Measurements from ENCODE around the gene TMEM255A. TPM values are rescaled to one million over a fixed set of nuclear protein-coding genes. Genes with fewer than 3 reads are reported as not detected.

The TMEM255A gene
- total and polyA plus RNA-seq, 2 of the 13 experiments (the other 11 are each of a cell fraction or from before 2014, with no cell fraction given) = 0.13 to 0.40 TPM

- Histone ChIP-seq H4K20me1 (ENCODE audit: insufficient read depth, low read length) (no peaks in the 10 kb centered on the region), H3K9me3 (ENCODE audit: low read length) (no peaks in the 10 kb centered on the region), H3K4me2 (ENCODE audit: low read depth, low read length) (no peak overlapping the region), H3K27me3 (ENCODE audit: control insufficient read depth in 1 of 2, insufficient read depth in 2 of 2, low read length in 2 of 2) (no peaks in the 10 kb centered on the region), H3K36me3 (replicated peaks in 1 of 2; ENCODE audit: control insufficient read depth in 1 of 2, insufficient read depth in 2 of 2, low read length in 2 of 2) (peaks cover 0 to 16% of the 10 kb centered on the region in 2 experiments; a peak in 1 of 5 replicates), H3K79me2 (ENCODE audit: insufficient read depth, low read length) (peaks cover 23% of the 10 kb centered on the region), H3K4me1 (ENCODE audit: insufficient read depth, low read length) (peaks cover 12% of the 10 kb centered on the region), H3K9ac (ENCODE audit: insufficient read depth, low read depth, low read length) (no peak overlapping the region), H2AFZ (ENCODE audit: low read length) (no peak overlapping the region), H3K4me3 (replicated peaks in 1 of 3; ENCODE audit: insufficient read depth in 1 of 3, low read depth in 2 of 3, low read length in 3 of 3) (no peak overlapping the region), H3K27ac (ENCODE audit: extremely low read length, insufficient read depth, low read length) (no peak overlapping the region)
- ATAC-seq (no peak), FAIRE-seq (no peak), DNase-seq (ENCODE audit: low spot score) (no peak)
- 98% methylated on average over 6 of the region's 6 CpGs for WGBS (ENCODE audit: low lambda C conversion rate)
- BruUV-seq (replicated peaks) = no TSS peak
- POLR2A ChIA-PET = no interaction called here
- CTCF ChIA-PET (ENCODE audit: low intra/inter-chr PET ratio, low total read pairs) = no interaction called here
- intact Hi-C loops (cut with micrococcal nuclease; ENCODE audit: unreplicated experiment) = loop anchor here (5.0 kb wide), 2 partner anchors 34 to 366 kb away; no protein-coding TSS in a partner anchor
- TF ChIP-seq SIX1 (CRISPR knock-in tag; IDR thresholded peaks at IDR 0.05; ENCODE audit: borderline replicate concordance) (no peak), ATF7 (IDR thresholded peaks at IDR 0.05) (peak; percentile 74), ATF7 (CRISPR knock-in tag; IDR thresholded peaks at IDR 0.05) (no peak), POLR2G (IDR thresholded peaks at IDR 0.05; ENCODE audit: low read depth, low read length) (no peak), CREBL2 (CRISPR knock-in tag; IDR thresholded peaks at IDR 0.05; ENCODE audit: borderline replicate concordance) (no peak), CREB1 (IDR thresholded peaks at IDR 0.05) (peak; percentile 24; the same call in 1 of the 2 replicates), CREB1 (CRISPR knock-in tag; IDR thresholded peaks at IDR 0.05) (no peak), PHF8 (CRISPR knock-in tag; IDR thresholded peaks at IDR 0.05) (no peak), ZNF256 (CRISPR knock-in tag; conservative IDR thresholded peaks at IDR 0.05) (no peak), ZNF12 (CRISPR knock-in tag; IDR thresholded peaks at IDR 0.05) (no peak), NR2C2 (CRISPR knock-in tag; IDR thresholded peaks at IDR 0.05; ENCODE audit: borderline replicate concordance) (no peak), MBNL3 (CRISPR knock-in tag; conservative IDR thresholded peaks at IDR 0.05) (no peak)
- in situ Hi-C loops (cut with HindIII; ENCODE audit: extremely low pct_ligation_motif_present, low pct_unique_long_range_greater_than_20kb) = no loop called here
Measured at GRCh38 chrX:120253784-120254183, 57.5 kb downstream of the TMEM255A start.
